ENCODE results near the gene SLC45A2.
"Not testable (repeated sequence)": the region's sequence is repeated elsewhere in the genome, so short reads cannot be mapped to it uniquely, and the experiment has no call there.

SLC45A2 gene

DNA sequence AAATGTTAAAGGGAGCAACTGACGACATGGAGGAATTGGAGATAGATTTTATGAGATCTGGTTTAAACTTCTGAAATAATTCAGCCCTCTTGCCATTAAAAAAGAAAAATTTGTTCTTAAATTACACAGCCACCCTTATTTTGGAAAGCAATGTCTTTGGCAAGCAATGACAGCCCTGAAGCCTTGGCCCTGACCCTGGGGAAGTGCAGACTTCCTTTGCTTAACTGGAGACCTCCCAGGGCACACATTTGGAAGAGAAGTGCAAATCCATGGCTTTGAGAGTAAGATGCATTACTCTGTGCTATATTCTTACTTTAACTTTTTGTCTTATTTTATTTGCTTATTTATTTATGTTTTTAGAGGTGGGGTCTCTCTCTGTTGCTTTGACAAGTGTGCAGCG is 26.3 kb downstream of the SLC45A2 start:
- TF ChIP-seq, protein P1, sequence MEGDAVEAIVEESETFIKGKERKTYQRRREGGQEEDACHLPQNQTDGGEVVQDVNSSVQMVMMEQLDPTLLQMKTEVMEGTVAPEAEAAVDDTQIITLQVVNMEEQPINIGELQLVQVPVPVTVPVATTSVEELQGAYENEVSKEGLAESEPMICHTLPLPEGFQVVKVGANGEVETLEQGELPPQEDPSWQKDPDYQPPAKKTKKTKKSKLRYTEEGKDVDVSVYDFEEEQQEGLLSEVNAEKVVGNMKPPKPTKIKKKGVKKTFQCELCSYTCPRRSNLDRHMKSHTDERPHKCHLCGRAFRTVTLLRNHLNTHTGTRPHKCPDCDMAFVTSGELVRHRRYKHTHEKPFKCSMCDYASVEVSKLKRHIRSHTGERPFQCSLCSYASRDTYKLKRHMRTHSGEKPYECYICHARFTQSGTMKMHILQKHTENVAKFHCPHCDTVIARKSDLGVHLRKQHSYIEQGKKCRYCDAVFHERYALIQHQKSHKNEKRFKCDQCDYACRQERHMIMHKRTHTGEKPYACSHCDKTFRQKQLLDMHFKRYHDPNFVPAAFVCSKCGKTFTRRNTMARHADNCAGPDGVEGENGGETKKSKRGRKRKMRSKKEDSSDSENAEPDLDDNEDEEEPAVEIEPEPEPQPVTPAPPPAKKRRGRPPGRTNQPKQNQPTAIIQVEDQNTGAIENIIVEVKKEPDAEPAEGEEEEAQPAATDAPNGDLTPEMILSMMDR (IDR thresholded peaks at IDR 0.05; ENCODE audit: low read depth, low read length, missing control alignments) = no peak
- H3K4me3 ChIP-seq (ENCODE audit: low read depth, low read length) = no peak overlapping the region
- no peak overlapping the region for H3K27ac ChIP-seq
- H3K27me3 ChIP-seq (replicated peaks) = no peaks in the 10 kb centered on the region
- in situ Hi-C loops (cut with HindIII; ENCODE audit: low pct_ligation_motif_present, low sequenced_read_pairs) = no loop called here
- H3K36me3 ChIP-seq (replicated peaks) = no peaks in the 10 kb centered on the region
- no peak for DNase-seq

DNA sequence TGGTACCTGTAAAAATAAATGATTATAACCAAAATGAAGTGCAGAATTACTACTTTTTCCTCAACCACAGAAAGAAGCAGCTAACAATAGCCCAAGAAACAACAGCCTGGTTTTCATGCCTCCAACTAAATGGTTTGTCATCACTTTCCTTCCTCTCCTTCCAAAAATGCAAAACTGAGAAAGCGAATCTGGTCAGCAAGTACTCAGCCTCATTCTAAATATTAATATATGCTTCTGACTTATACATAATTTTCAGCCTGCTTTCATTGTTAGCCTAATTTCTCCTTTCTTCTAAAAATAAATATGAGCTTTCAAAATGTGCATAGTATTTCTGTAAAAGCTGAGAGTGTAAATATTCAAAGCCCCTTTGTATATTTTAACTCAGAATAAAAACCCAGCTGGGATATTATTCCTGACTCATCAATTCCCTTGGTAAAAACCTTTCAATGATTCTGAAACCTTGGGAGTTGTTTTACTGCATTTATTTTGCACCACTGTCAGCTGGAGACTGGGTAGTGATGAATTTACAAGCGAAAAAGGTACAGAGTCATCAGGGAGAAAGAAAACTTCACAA is 26.8 kb downstream of the SLC45A2 start:
- TF ChIP-seq, protein P1 (IDR thresholded peaks at IDR 0.05; ENCODE audit: low read depth, low read length, missing control alignments) = no peak
- no peak overlapping the region for H3K27ac ChIP-seq
- H3K4me3 ChIP-seq (ENCODE audit: low read depth, low read length) = no peak overlapping the region
- H3K27me3 ChIP-seq (replicated peaks) = no peaks in the 10 kb centered on the region
- no peaks in the 10 kb centered on the region for H3K36me3 ChIP-seq (replicated peaks)
- in situ Hi-C loops (cut with HindIII; ENCODE audit: low pct_ligation_motif_present, low sequenced_read_pairs) = no loop called here
- DNase-seq = no peak

DNA sequence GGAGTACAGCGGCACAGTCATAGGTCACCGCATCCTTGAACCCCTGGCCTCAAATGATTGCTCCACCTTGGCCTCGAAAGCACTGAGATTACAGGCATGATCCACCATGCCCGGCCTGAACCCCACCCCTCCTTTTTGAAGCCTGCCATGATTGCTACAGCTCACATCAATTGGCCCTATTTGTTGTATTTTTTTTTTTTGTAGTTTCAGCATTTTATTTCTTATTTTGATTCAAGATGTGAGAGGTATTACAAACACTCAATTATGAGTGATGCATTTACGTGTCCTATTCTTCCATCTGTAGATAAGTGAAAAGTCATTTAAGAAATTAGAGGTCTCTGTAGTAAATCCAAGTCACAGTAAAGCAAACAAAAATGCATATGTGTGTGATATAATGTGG is 32.3 kb downstream of the SLC45A2 start:
- H3K4me3 ChIP-seq (ENCODE audit: low read depth, low read length); H3K27ac ChIP-seq; in situ Hi-C loops (cut with HindIII; ENCODE audit: low pct_ligation_motif_present, low sequenced_read_pairs); DNase-seq; H3K27me3 ChIP-seq (replicated peaks); H3K36me3 ChIP-seq (replicated peaks): not testable (repeated sequence)

DNA sequence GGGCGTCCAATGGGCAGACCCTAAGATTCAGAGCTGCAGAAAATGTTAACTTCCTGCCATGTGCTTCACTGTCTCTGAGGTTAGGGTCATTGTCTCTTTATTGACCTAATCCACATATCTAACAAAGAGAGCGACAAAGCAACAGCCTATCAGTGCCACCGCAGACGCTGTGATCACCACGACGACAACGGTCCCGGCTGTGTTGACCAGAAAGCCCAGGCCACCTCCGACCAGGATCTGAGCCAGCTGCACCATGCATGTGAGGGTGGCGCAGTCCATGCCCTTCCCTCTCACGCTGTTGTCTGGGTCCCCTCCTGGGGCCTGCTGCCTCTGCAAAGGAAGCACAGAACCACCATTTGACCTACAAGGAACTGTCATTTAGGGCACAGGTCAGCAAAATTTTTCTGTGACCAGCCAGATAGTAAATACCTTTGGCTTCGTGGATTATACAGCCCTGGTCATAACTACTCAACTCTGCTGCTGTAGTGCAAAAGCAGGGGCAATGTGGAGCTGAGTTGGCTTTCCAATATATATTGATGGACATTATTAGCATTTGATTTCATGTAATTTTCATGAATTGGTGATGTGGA is 39.9 kb downstream of the SLC45A2 start:
- no peaks in the 10 kb centered on the region for H3K36me3 ChIP-seq (replicated peaks)
- no peak overlapping the region for H3K27ac ChIP-seq
- TF ChIP-seq, protein P1 (IDR thresholded peaks at IDR 0.05; ENCODE audit: low read depth, low read length, missing control alignments) = no peak
- H3K27me3 ChIP-seq (replicated peaks) = no peaks in the 10 kb centered on the region
- no peak overlapping the region for H3K4me3 ChIP-seq (ENCODE audit: low read depth, low read length)
- DNase-seq = no peak
- in situ Hi-C loops (cut with HindIII; ENCODE audit: low pct_ligation_motif_present, low sequenced_read_pairs) = no loop called here

DNA sequence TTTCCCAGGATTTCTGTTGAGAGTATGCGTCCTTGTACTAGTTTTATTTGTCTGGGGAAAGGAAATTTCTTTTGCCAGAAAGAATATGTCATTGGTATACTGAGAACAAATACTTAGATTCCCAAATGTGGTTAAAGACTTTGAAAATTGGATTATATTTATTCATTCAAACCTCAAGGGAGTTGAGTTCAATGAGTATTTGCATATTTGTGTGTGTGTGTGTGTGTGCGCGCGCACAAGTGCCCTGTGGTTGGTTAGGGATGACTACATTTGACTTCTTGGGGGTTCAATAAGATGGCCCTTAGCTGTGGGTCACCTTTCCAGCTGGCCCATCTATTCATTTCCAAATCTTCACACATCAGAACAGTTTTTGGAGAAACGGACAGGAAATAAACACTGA is 43.4 kb downstream of the SLC45A2 start:
- no peak for DNase-seq
- H3K27ac ChIP-seq = no peak overlapping the region
- H3K36me3 ChIP-seq (replicated peaks) = no peaks in the 10 kb centered on the region
- in situ Hi-C loops (cut with HindIII; ENCODE audit: low pct_ligation_motif_present, low sequenced_read_pairs) = no loop called here
- TF ChIP-seq, protein P1 (IDR thresholded peaks at IDR 0.05; ENCODE audit: low read depth, low read length, missing control alignments) = no peak
- H3K4me3 ChIP-seq (ENCODE audit: low read depth, low read length) = no peak overlapping the region
- H3K27me3 ChIP-seq (replicated peaks) = peaks cover 17% of the 10 kb centered on the region

DNA sequence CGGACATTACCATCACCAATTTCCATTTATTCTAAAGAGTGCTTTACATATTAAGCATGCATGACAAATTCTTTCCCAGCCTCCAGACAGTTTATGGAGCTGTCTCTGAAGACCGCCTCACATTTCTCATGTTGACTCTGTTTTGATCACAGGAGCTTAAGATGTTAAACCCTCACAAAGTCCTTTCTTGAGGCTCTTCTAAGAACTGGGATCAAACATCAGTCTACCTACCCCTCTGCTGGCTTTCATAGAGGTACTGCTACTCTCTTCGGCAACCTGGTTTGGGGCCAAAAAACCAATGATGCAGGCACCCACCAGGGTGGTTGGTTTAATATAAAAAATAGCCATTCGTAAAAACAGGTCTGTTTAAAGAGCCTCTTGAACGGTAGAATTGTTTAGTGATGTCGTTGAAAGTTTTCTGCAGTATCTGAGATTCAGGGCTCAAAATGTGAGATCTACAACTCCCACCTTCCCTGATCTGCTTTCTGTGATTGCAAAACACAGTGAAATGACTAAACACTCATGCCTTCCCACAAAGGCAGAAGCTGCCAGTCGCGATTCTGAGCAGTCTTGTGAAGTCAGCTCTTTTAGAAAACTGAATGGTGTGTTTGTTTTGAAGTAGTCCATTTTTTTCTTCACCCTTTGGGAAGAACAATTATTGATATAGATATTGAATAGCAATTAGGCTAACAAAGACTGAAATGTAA is 44.8 kb downstream of the SLC45A2 start:
- in situ Hi-C loops (cut with HindIII; ENCODE audit: low pct_ligation_motif_present, low sequenced_read_pairs) = no loop called here
- peak; percentile 39 for DNase-seq
- TF ChIP-seq, protein P1 (IDR thresholded peaks at IDR 0.05; ENCODE audit: low read depth, low read length, missing control alignments) = no peak
- peaks cover 17% of the 10 kb centered on the region for H3K27me3 ChIP-seq (replicated peaks)
- no peak overlapping the region for H3K4me3 ChIP-seq (ENCODE audit: low read depth, low read length)
- H3K36me3 ChIP-seq (replicated peaks) = no peaks in the 10 kb centered on the region
- no peak overlapping the region for H3K27ac ChIP-seq
